Neural cell (in vitro differentiated cells): ENCODE data around the gene ZNF724.

Experiments
- EP300 ChIP-seq: fragments of 450-650 bp; conservative IDR thresholded peaks from 2 replicates; pipeline ENCODE4 v1.6.1; 2014; ENCODE audit warnings: antibody characterized with exemption, mild to moderate bottlenecking, moderate library complexity; ENCODE audit not compliant: poor library complexity, severe bottlenecking
- EZH2 ChIP-seq: fragments of 200-600, 300-800 bp; shearing (Covaris generic), sonication (generic); IDR thresholded peaks from 2 replicates; pipeline ENCODE4 v1.6.1; 2014; ENCODE audit warnings: antibody characterized with exemption, low read length, borderline replicate concordance, mild to moderate bottlenecking; ENCODE audit not compliant: insufficient read depth, poor library complexity, severe bottlenecking
- MXI1 ChIP-seq: fragments of 450-650 bp; conservative IDR thresholded peaks from 2 replicates; pipeline ENCODE4 v1.6.1; 2014; ENCODE audit warnings: antibody characterized with exemption, mild to moderate bottlenecking; ENCODE audit not compliant: poor library complexity, severe bottlenecking
- POLR2AphosphoS5 ChIP-seq: IDR thresholded peaks from 2 replicates; pipeline ENCODE4 v1.6.1; 2012
- RAD21 ChIP-seq: fragments of 450-650 bp; conservative IDR thresholded peaks from 2 replicates; pipeline ENCODE4 v1.6.1; 2014; ENCODE audit warnings: antibody characterized with exemption, mild to moderate bottlenecking, moderate library complexity
- SMC3 ChIP-seq: fragments of 450-650 bp; conservative IDR thresholded peaks from 2 replicates; pipeline ENCODE4 v1.6.1; 2014; ENCODE audit warnings: antibody characterized with exemption, mild to moderate bottlenecking, moderate library complexity; ENCODE audit not compliant: poor library complexity
- TAF1 ChIP-seq: IDR thresholded peaks from 2 replicates; pipeline ENCODE4 v1.6.1; 2012; ENCODE audit warnings: low read depth
- TF ChIP-seq, protein P1 (sequence below): fragments of 450-650 bp; IDR thresholded peaks from 2 replicates; pipeline ENCODE4 v1.5.1; 2014; ENCODE audit warnings: antibody characterized with exemption, mild to moderate bottlenecking, moderate library complexity; ENCODE audit not compliant: poor library complexity, severe bottlenecking
- TF ChIP-seq, protein P2 (sequence below): IDR thresholded peaks from 2 replicates; pipeline ENCODE4 v1.6.1; 2012; ENCODE audit warnings: borderline replicate concordance

DNA sequence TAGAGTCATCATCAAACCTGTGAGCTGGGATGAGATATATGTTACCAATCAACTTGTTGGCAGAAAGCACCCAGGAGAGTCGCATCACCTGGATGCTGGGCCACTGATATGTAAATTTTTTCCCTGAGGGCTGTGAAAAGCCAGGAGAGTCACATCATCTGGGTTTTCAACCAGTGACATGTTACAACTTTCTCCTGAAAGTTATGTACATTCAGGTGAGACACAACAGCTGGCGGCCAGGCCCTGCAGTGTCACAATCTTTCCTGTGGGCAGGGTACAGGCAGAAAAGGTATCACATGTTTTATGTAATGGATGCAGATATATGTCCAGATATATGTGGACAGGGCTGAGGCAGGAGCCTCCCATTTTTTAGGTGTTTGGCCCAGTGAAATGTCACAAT is 13.2 kb upstream of the ZNF724 start:
- TF ChIP-seq, protein P1, sequence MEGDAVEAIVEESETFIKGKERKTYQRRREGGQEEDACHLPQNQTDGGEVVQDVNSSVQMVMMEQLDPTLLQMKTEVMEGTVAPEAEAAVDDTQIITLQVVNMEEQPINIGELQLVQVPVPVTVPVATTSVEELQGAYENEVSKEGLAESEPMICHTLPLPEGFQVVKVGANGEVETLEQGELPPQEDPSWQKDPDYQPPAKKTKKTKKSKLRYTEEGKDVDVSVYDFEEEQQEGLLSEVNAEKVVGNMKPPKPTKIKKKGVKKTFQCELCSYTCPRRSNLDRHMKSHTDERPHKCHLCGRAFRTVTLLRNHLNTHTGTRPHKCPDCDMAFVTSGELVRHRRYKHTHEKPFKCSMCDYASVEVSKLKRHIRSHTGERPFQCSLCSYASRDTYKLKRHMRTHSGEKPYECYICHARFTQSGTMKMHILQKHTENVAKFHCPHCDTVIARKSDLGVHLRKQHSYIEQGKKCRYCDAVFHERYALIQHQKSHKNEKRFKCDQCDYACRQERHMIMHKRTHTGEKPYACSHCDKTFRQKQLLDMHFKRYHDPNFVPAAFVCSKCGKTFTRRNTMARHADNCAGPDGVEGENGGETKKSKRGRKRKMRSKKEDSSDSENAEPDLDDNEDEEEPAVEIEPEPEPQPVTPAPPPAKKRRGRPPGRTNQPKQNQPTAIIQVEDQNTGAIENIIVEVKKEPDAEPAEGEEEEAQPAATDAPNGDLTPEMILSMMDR, result no peak
- no peak for TF ChIP-seq EZH2
- TF ChIP-seq, protein P2, sequence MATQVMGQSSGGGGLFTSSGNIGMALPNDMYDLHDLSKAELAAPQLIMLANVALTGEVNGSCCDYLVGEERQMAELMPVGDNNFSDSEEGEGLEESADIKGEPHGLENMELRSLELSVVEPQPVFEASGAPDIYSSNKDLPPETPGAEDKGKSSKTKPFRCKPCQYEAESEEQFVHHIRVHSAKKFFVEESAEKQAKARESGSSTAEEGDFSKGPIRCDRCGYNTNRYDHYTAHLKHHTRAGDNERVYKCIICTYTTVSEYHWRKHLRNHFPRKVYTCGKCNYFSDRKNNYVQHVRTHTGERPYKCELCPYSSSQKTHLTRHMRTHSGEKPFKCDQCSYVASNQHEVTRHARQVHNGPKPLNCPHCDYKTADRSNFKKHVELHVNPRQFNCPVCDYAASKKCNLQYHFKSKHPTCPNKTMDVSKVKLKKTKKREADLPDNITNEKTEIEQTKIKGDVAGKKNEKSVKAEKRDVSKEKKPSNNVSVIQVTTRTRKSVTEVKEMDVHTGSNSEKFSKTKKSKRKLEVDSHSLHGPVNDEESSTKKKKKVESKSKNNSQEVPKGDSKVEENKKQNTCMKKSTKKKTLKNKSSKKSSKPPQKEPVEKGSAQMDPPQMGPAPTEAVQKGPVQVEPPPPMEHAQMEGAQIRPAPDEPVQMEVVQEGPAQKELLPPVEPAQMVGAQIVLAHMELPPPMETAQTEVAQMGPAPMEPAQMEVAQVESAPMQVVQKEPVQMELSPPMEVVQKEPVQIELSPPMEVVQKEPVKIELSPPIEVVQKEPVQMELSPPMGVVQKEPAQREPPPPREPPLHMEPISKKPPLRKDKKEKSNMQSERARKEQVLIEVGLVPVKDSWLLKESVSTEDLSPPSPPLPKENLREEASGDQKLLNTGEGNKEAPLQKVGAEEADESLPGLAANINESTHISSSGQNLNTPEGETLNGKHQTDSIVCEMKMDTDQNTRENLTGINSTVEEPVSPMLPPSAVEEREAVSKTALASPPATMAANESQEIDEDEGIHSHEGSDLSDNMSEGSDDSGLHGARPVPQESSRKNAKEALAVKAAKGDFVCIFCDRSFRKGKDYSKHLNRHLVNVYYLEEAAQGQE, result no peak
- TF ChIP-seq POLR2AphosphoS5, result no peak
- no peak for TF ChIP-seq RAD21
- TF ChIP-seq TAF1, result no peak
- no peak for TF ChIP-seq MXI1
- TF ChIP-seq SMC3, result no peak
- no peak for TF ChIP-seq EP300
